Common myeloid progenitor, CD34-positive (primary cell): Measurements from ENCODE around the gene SOX1.

Source experiments
- CTCF ChIA-PET: fragments of 350-600 bp; sonication (Branson Sonifier 250); formaldehyde crosslinking; loops from one replicate; lab custom pipeline; 2021; ENCODE audit warnings: antibody characterized with exemption; lab: Charles Lee
- POLR2A ChIA-PET: fragments of 350-600 bp; sonication (Branson Sonifier 250); formaldehyde crosslinking; loops from one replicate; lab custom pipeline; 2021; ENCODE audit warnings: antibody characterized with exemption; lab: Charles Lee
- DNase-seq, 3 donors: peaks; one replicate each; pipeline versions ENCODE4 v3.0.0 to v3.0.0-alpha.2; 2013
- H3K27ac ChIP-seq, 2 experiments: 1 replicate in 1 of 2; 2 replicates in 1 of 2; pipeline ENCODE4 v1.7.0; 2013; ENCODE audit warnings: inconsistent platforms in 2 of 2, low read length in 2 of 2, mild to moderate bottlenecking in 2 of 2, low read depth in 1 of 2, moderate library complexity in 1 of 2; ENCODE audit not compliant: severe bottlenecking in 2 of 2, insufficient read depth in 1 of 2, poor library complexity in 1 of 2
- H3K27me3 ChIP-seq, 5 experiments: replicated peaks in 2 of 5; 1 replicate in 3 of 5; 2 replicates in 2 of 5; pipeline versions ENCODE4 v1.6.1 to v1.7.0; 2013; ENCODE audit warnings: low read length in 4 of 5, mild to moderate bottlenecking in 2 of 5, moderate library complexity in 2 of 5, inconsistent platforms in 1 of 5; ENCODE audit not compliant: insufficient read depth in 5 of 5, control insufficient read depth in 4 of 5
- H3K36me3 ChIP-seq, 4 experiments: 1 replicate in 2 of 4; 2 replicates in 2 of 4; pipeline versions ENCODE4 v1.6.1 to v1.7.0; 2013; ENCODE audit warnings: low read length in 3 of 4, control low read depth in 1 of 4, mild to moderate bottlenecking in 1 of 4; ENCODE audit not compliant: control insufficient read depth in 4 of 4, insufficient read depth in 4 of 4
- H3K4me1 ChIP-seq, 4 experiments: 1 replicate in 3 of 4; 2 replicates in 1 of 4; pipeline versions ENCODE4 v1.6.1 to v1.7.1; 2013; ENCODE audit warnings: low read length in 3 of 4, mild to moderate bottlenecking in 3 of 4, control low read depth in 1 of 4, inconsistent platforms in 1 of 4, moderate library complexity in 1 of 4; ENCODE audit not compliant: control insufficient read depth in 4 of 4, insufficient read depth in 4 of 4; ENCODE audit errors: control extremely low read depth in 1 of 4
- H3K4me3 ChIP-seq, 7 experiments: 1 replicate in 4 of 7; 2 replicates in 3 of 7; pipeline versions ENCODE4 v1.5.1 to v1.7.0; 2013; ENCODE audit warnings: mild to moderate bottlenecking in 7 of 7, low read length in 6 of 7, moderate library complexity in 6 of 7, inconsistent platforms in 2 of 7, low read depth in 2 of 7, control low read depth in 1 of 7; ENCODE audit not compliant: insufficient read depth in 4 of 7, control insufficient read depth in 1 of 7; ENCODE audit errors: extremely low read depth in 1 of 7
- H3K9me3 ChIP-seq, 5 experiments: 1 replicate in 4 of 5; 2 replicates in 1 of 5; pipeline versions ENCODE4 v1.6.1 to v1.7.1; 2013; ENCODE audit warnings: low read length in 4 of 5, mild to moderate bottlenecking in 2 of 5, inconsistent platforms in 1 of 5, low read depth in 1 of 5, moderate library complexity in 1 of 5; ENCODE audit not compliant: control insufficient read depth in 4 of 5, insufficient read depth in 2 of 5; ENCODE audit errors: control extremely low read depth in 1 of 5
- WGBS: methylation state at CpG from one replicate; pipeline ENCODE4 v1.1.5; 2013; ENCODE audit not compliant: insufficient coverage; 5-methylcytosine and 5-hydroxymethylcytosine counted together

SOX1 gene

DNA sequence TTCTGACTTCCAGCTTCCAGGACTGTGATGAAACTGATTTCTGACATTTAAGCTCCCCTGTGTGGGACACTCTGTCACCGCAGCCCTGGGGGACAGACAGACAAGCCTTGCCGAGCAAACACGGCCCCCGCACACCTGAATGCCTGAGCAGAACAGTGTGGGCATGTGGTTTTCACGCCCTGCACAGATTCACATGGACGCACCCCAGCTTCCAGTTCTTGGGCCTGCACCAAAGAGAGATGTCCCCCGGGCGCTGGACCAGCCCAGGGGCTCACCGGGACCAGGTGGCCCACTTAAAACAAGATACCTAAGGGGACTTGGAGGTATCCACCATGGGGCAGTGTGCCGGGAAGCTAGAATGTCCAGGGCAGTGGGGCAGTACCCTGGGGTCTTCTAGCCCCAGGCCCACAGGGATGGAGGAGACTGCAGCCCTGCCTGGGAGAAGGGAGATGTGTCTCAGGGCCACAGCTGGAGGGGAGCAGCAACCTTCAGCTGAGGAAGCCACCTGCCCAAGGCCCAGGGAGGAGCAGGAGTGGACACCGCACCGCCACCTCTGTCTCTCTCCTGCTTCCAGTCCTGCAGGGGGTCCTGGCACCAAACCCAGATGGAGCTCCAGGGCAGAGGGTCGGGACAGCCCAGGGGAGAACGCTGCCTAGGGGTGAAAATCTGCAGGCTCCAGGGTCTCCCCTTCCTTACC is 50.5 kb downstream of the SOX1 start:
- ChIA-PET CTCF (interaction anchor here (0.6 kb wide), 1 partner anchor 34 kb away, joined by 3 read pairs; no protein-coding TSS in a partner anchor), POLR2A (no interaction called here)
- no peak for DNase-seq
- H3K4me1 ChIP-seq, result no peaks in the 10 kb centered on the region
- no peaks in the 10 kb centered on the region for H3K9me3 ChIP-seq
- H3K36me3 ChIP-seq, result no peaks in the 10 kb centered on the region
- H3K4me3 ChIP-seq, result no peak overlapping the region
- 90% methylated on average over 14 of the region's 14 CpGs for WGBS
- no peak overlapping the region for H3K27ac ChIP-seq
- H3K27me3 ChIP-seq, result peaks cover 0 to 56% (median 9%) of the 10 kb centered on the region in 5 experiments

DNA sequence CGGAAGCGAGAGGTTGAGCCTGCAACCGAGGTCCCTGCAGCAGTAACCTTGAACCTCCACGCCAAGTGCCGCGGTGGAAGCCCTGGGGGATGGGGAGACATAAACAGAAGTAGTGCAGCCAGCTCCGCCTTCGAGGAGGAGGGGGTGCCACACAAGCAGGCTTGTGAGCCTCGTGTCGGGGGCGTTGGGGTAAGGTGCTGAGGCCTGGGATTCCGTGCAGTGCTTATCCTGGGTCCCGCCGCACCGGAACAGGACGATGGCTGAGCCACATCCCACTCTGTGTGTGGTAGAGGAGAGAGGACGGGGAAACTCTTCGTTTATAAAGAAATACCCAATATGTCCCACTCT is 51.0 kb downstream of the SOX1 start:
- POLR2A ChIA-PET, result no interaction called here
- WGBS, result 54% methylated on average over 15 of the region's 18 CpGs

DNA sequence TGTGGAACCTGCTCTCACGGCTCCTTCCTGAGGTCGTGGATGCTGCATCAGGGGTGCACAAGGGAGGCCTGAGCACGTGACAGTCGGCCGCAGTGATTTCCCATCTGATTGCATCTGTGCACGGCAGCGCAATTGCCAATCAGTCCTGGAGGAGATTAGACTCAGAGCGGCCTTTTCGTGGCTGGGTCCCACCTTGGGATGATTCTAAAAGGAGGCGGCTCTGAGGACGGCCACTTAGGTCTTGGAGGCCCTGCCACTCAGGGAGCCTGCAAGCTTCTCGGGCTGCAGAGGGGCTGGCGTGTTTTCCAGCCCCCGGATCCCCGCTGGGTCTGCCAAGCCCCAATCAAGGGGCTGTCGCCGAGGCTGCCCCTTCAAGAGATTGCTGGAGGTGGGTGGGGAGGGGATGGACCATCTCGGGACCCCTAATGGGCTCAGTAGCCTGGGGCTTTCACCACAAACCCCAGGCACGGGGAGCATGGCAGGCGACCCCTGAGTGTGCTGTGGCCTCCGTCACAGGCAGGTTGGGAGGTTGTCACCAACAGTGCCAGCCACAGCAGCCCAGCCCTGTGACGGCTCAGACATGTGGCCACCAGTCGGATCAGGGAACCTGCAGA is 51.6 kb downstream of the SOX1 start:
- peaks cover 0 to 47% (median 6%) of the 10 kb centered on the region in 5 experiments for H3K27me3 ChIP-seq
- no peak for DNase-seq
- no peaks in the 10 kb centered on the region for H3K4me1 ChIP-seq
- no peak overlapping the region for H3K4me3 ChIP-seq
- ChIA-PET POLR2A (no interaction called here), CTCF (no interaction called here)
- H3K27ac ChIP-seq, result no peak overlapping the region
- H3K9me3 ChIP-seq, result no peaks in the 10 kb centered on the region
- H3K36me3 ChIP-seq, result no peaks in the 10 kb centered on the region
- WGBS, result 81% methylated on average over 15 of the region's 23 CpGs

More for the DNA sequence above, 51.0 kb downstream of the SOX1 start:
- DNase-seq, result no peak
- Histone ChIP-seq H3K36me3 (no peaks in the 10 kb centered on the region), H3K9me3 (no peaks in the 10 kb centered on the region), H3K27ac (no peak overlapping the region), H3K4me3 (no peak overlapping the region), H3K4me1 (no peaks in the 10 kb centered on the region), H3K27me3 (peaks cover 0 to 51% (median 7%) of the 10 kb centered on the region in 5 experiments)
- CTCF ChIA-PET, result interaction anchor here (0.6 kb wide), 1 partner anchor 34 kb away, joined by 3 read pairs; no protein-coding TSS in a partner anchor

DNA sequence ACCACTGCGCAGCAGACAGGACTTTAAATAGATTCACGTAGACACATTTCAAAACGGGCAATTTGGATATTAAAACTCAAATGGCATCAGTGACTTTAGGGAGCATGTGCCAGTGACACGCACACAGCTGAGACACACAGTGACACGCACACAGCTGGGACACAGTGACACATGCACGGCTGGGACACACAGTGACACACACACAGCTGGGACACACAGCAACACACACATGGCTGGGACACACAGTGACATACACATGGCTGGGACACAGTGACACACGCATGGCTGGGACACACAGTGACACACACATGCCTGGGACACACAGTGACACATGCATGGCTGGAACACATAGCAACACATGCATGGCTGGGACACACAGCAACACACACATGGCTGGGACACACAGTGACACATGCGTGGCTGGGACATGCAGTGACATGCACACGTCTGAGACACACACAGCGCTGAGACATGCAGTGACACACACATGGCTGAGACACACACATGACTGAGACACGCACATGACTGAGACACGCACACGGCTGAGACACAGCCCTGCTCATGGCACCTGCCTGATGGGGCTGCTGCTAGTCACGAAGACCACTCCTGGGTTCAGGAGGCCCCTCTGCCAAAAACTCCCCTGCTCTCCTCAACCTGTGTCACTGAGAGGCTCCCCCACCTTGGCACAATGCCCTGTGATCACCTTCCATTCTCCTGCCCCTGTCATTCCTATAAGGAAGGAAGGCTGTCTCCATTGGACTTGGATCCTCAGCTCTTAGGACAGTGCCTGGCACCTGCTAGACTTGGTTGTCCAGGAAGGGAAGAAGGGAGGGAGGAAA is 52.5 kb downstream of the SOX1 start:
- Histone ChIP-seq H3K4me1 (no peaks in the 10 kb centered on the region), H3K27ac (no peak overlapping the region), H3K4me3 (no peak overlapping the region), H3K27me3 (peaks cover 0 to 42% (median 4%) of the 10 kb centered on the region in 5 experiments), H3K36me3 (no peaks in the 10 kb centered on the region), H3K9me3 (no peaks in the 10 kb centered on the region)
- WGBS, result 95% methylated on average over 14 of the region's 14 CpGs
- ChIA-PET CTCF (no interaction called here), POLR2A (no interaction called here)
- DNase-seq, result no peak

DNA sequence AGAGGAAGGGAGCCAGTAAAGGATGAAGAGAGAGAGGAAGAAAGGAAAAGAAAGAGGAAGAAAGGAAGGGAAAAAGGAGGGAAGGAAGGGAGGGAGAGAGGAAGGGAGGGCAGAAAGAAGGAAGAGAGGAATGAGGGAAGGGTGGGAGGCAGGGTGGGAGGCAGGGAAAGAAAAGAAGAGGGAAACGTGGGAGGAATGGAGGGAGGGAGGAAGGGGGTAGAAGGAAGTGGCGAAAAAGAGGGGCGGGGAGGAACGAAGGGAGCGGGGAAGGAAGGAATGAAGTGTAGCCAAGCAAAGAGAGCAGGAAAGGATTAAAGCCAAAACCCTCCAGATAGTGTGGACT is 53.1 kb downstream of the SOX1 start:
- DNase-seq, result no peak
- Histone ChIP-seq H3K27me3 (peaks cover 0 to 36% (median 3%) of the 10 kb centered on the region in 5 experiments), H3K4me1 (no peaks in the 10 kb centered on the region), H3K36me3 (no peaks in the 10 kb centered on the region), H3K4me3 (no peak overlapping the region), H3K27ac (no peak overlapping the region), H3K9me3 (no peaks in the 10 kb centered on the region)
- POLR2A ChIA-PET, result no interaction called here
- WGBS, result 21% methylated on average over 5 of the region's 5 CpGs
- CTCF ChIA-PET, result no interaction called here
